ENCODE measurements around the gene CEP250.
A peak's percentile ranks its signal among the peaks of the same experiment; 100 is the strongest.

The CEP250 gene

GRCh38 chr20:35560105-35560511 is 104.7 kb downstream of the CEP250 start:
- H3K27ac ChIP-seq (ENCODE audit: low read length, poor library complexity, severe bottlenecking): no peak overlapping the region
- H2AK5ac ChIP-seq (ENCODE audit: low read length, severe bottlenecking): no peak overlapping the region
- H3K27me3 ChIP-seq (ENCODE audit: control insufficient read depth in 1 of 2, insufficient read depth in 1 of 2, low read length in 2 of 2): no peaks in the 10 kb centered on the region
- no peaks in the 10 kb centered on the region for H3K79me1 ChIP-seq (replicated peaks; ENCODE audit: low read length, poor library complexity, severe bottlenecking)
- no peak overlapping the region for H3K18ac ChIP-seq (ENCODE audit: low read depth in 1 of 2, low read length in 2 of 2)
- H3K14ac ChIP-seq (ENCODE audit: low read length in 2 of 2): no peak overlapping the region
- no peak overlapping the region for H2BK12ac ChIP-seq (ENCODE audit: low read length in 2 of 2)
- DNase-seq: no peak
- no peak overlapping the region for H2BK15ac ChIP-seq (ENCODE audit: low read depth, poor library complexity, severe bottlenecking)
- no peak overlapping the region for H4K8ac ChIP-seq (ENCODE audit: low read length)
- peaks cover 34 to 57% of the 10 kb centered on the region in 2 experiments for H3K36me3 ChIP-seq (ENCODE audit: control insufficient read depth in 1 of 2, insufficient read depth in 2 of 2, low read depth in 1 of 2, low read length in 2 of 2)
- no peak overlapping the region for H2BK5ac ChIP-seq (ENCODE audit: low read depth, low read length, poor library complexity, severe bottlenecking)
- H2AFZ ChIP-seq (ENCODE audit: low read depth, low read length): no peak overlapping the region
- no peak overlapping the region for H3K4me3 ChIP-seq (ENCODE audit: insufficient read depth in 1 of 2, low read depth in 1 of 2, low read length in 2 of 2)
- no peak overlapping the region for H4K91ac ChIP-seq (ENCODE audit: low read length)
- no peak overlapping the region for H3K9ac ChIP-seq (ENCODE audit: low read length)
- H2BK120ac ChIP-seq (ENCODE audit: low read depth, low read length): no peak overlapping the region
- H3K4me1 ChIP-seq (ENCODE audit: control insufficient read depth, insufficient read depth, low read depth, low read length): peaks cover 9% of the 10 kb centered on the region
- no peak overlapping the region for H3K4me2 ChIP-seq (ENCODE audit: low read length, poor library complexity, severe bottlenecking)
- H3K4ac ChIP-seq (ENCODE audit: low read depth in 1 of 2, low read length in 2 of 2): no peak overlapping the region
- 63% methylated on average over 18 of the region's 18 CpGs for WGBS
- no peak overlapping the region for H3K23ac ChIP-seq (ENCODE audit: low read length in 2 of 2)
- no peaks in the 10 kb centered on the region for H3K9me3 ChIP-seq (ENCODE audit: control insufficient read depth, low read length)

DNA sequence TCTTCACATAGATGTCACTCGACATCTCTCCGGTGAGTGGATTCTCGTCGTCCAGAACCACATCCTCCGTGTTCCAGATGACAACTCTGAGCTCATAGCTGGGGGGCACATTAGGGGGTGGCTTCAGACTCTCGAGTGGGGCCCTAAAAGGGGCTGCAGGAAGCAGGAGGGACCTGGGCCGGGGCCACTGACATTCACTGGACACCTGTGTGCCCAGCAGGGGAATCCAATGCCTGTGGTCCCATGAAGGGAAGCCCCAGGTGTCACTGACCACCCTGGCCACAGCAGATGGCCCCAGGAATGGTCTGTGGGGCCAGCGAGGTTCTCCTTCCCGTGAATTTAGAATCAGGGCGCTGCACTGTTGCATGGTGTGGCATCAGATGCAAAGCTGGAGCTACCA is 105.1 kb downstream of the CEP250 start:
- H3K18ac ChIP-seq (ENCODE audit: low read depth in 1 of 2, low read length in 2 of 2): no peak overlapping the region

GRCh38 chr20:35561268-35561667 is 105.9 kb downstream of the CEP250 start:
- Histone ChIP-seq H2AK5ac (ENCODE audit: low read length, severe bottlenecking) (no peak overlapping the region), H3K27me3 (ENCODE audit: control insufficient read depth in 1 of 2, insufficient read depth in 1 of 2, low read length in 2 of 2) (no peaks in the 10 kb centered on the region), H3K18ac (ENCODE audit: low read depth in 1 of 2, low read length in 2 of 2) (no peak overlapping the region)

More for the DNA sequence above, 105.1 kb downstream of the CEP250 start:
- H2AK5ac ChIP-seq (ENCODE audit: low read length, severe bottlenecking): no peak overlapping the region
- no peak overlapping the region for H3K9ac ChIP-seq (ENCODE audit: low read length)
- H4K91ac ChIP-seq (ENCODE audit: low read length): no peak overlapping the region
- no peak overlapping the region for H3K4ac ChIP-seq (ENCODE audit: low read depth in 1 of 2, low read length in 2 of 2)
- H3K4me3 ChIP-seq (ENCODE audit: insufficient read depth in 1 of 2, low read depth in 1 of 2, low read length in 2 of 2): no peak overlapping the region
- peaks cover 31 to 53% of the 10 kb centered on the region in 2 experiments for H3K36me3 ChIP-seq (ENCODE audit: control insufficient read depth in 1 of 2, insufficient read depth in 2 of 2, low read depth in 1 of 2, low read length in 2 of 2)
- DNase-seq: no peak
- WGBS: 81% methylated on average over 10 of the region's 10 CpGs
- no peak overlapping the region for H3K27ac ChIP-seq (ENCODE audit: low read length, poor library complexity, severe bottlenecking)
- no peak overlapping the region for H3K14ac ChIP-seq (ENCODE audit: low read length in 2 of 2)
- no peak overlapping the region for H3K4me2 ChIP-seq (ENCODE audit: low read length, poor library complexity, severe bottlenecking)
- H3K79me1 ChIP-seq (replicated peaks; ENCODE audit: low read length, poor library complexity, severe bottlenecking): no peaks in the 10 kb centered on the region
- H3K9me3 ChIP-seq (ENCODE audit: control insufficient read depth, low read length): no peaks in the 10 kb centered on the region
- H3K27me3 ChIP-seq (ENCODE audit: control insufficient read depth in 1 of 2, insufficient read depth in 1 of 2, low read length in 2 of 2): no peaks in the 10 kb centered on the region
- no peak overlapping the region for H2BK15ac ChIP-seq (ENCODE audit: low read depth, poor library complexity, severe bottlenecking)
- no peak overlapping the region for H2BK120ac ChIP-seq (ENCODE audit: low read depth, low read length)
- no peak overlapping the region for H2AFZ ChIP-seq (ENCODE audit: low read depth, low read length)
- H2BK5ac ChIP-seq (ENCODE audit: low read depth, low read length, poor library complexity, severe bottlenecking): no peak overlapping the region
- no peak overlapping the region for H2BK12ac ChIP-seq (ENCODE audit: low read length in 2 of 2)
- H3K4me1 ChIP-seq (ENCODE audit: control insufficient read depth, insufficient read depth, low read depth, low read length): peaks cover 9% of the 10 kb centered on the region
- H3K23ac ChIP-seq (ENCODE audit: low read length in 2 of 2): no peak overlapping the region
- no peak overlapping the region for H4K8ac ChIP-seq (ENCODE audit: low read length)

DNA sequence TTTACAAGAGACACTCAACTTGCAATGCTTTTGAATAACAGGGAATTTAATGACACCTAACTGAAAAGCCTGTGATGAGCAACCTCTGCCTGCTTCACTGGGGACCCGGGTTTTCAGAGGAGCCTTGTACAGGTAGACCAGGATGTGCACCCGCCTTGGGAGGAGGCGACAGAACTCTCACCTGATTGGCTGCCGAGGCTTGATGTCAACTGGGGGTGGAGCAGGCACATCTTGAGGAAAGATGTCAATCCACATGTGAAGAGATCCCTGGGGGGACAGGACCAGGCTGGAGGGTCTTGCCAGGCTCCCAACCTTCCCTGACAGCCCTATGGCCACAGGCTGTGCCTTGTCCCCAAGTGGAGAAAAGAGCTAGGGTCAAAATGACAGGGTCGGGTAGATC is 106.3 kb downstream of the CEP250 start:
- H3K79me1 ChIP-seq (replicated peaks; ENCODE audit: low read length, poor library complexity, severe bottlenecking): no peaks in the 10 kb centered on the region
- H3K36me3 ChIP-seq (ENCODE audit: control insufficient read depth in 1 of 2, insufficient read depth in 2 of 2, low read depth in 1 of 2, low read length in 2 of 2): peaks cover 22 to 42% of the 10 kb centered on the region in 2 experiments
- no peak overlapping the region for H4K91ac ChIP-seq (ENCODE audit: low read length)
- no peak overlapping the region for H2BK12ac ChIP-seq (ENCODE audit: low read length in 2 of 2)
- no peak overlapping the region for H3K18ac ChIP-seq (ENCODE audit: low read depth in 1 of 2, low read length in 2 of 2)
- no peak overlapping the region for H3K4me3 ChIP-seq (ENCODE audit: insufficient read depth in 1 of 2, low read depth in 1 of 2, low read length in 2 of 2)
- H3K27ac ChIP-seq (ENCODE audit: low read length, poor library complexity, severe bottlenecking): no peak overlapping the region
- no peak overlapping the region for H2AK5ac ChIP-seq (ENCODE audit: low read length, severe bottlenecking)
- H3K14ac ChIP-seq (ENCODE audit: low read length in 2 of 2): no peak overlapping the region
- H2AFZ ChIP-seq (ENCODE audit: low read depth, low read length): no peak overlapping the region
- H2BK120ac ChIP-seq (ENCODE audit: low read depth, low read length): no peak overlapping the region
- no peak overlapping the region for H2BK5ac ChIP-seq (ENCODE audit: low read depth, low read length, poor library complexity, severe bottlenecking)
- no peak overlapping the region for H4K8ac ChIP-seq (ENCODE audit: low read length)
- H3K9me3 ChIP-seq (ENCODE audit: control insufficient read depth, low read length): no peaks in the 10 kb centered on the region
- no peak overlapping the region for H2BK15ac ChIP-seq (ENCODE audit: low read depth, poor library complexity, severe bottlenecking)
- 77% methylated on average over 5 of the region's 5 CpGs for WGBS
- H3K23ac ChIP-seq (ENCODE audit: low read length in 2 of 2): no peak overlapping the region
- no peaks in the 10 kb centered on the region for H3K27me3 ChIP-seq (ENCODE audit: control insufficient read depth in 1 of 2, insufficient read depth in 1 of 2, low read length in 2 of 2)
- no peak overlapping the region for H3K9ac ChIP-seq (ENCODE audit: low read length)
- no peak for DNase-seq
- H3K4me2 ChIP-seq (ENCODE audit: low read length, poor library complexity, severe bottlenecking): no peak overlapping the region
- peaks cover 9% of the 10 kb centered on the region for H3K4me1 ChIP-seq (ENCODE audit: control insufficient read depth, insufficient read depth, low read depth, low read length)
- no peak overlapping the region for H3K4ac ChIP-seq (ENCODE audit: low read depth in 1 of 2, low read length in 2 of 2)

More at GRCh38 chr20:35561268-35561667, 105.9 kb downstream of the CEP250 start:
- no peak overlapping the region for H4K91ac ChIP-seq (ENCODE audit: low read length)
- no peak overlapping the region for H2BK15ac ChIP-seq (ENCODE audit: low read depth, poor library complexity, severe bottlenecking)
- no peaks in the 10 kb centered on the region for H3K9me3 ChIP-seq (ENCODE audit: control insufficient read depth, low read length)
- no peak overlapping the region for H3K4me2 ChIP-seq (ENCODE audit: low read length, poor library complexity, severe bottlenecking)
- no peak overlapping the region for H2AFZ ChIP-seq (ENCODE audit: low read depth, low read length)
- no peak overlapping the region for H3K4me3 ChIP-seq (ENCODE audit: insufficient read depth in 1 of 2, low read depth in 1 of 2, low read length in 2 of 2)
- H3K4ac ChIP-seq (ENCODE audit: low read depth in 1 of 2, low read length in 2 of 2): no peak overlapping the region
- H3K23ac ChIP-seq (ENCODE audit: low read length in 2 of 2): no peak overlapping the region
- no peak overlapping the region for H4K8ac ChIP-seq (ENCODE audit: low read length)
- H2BK5ac ChIP-seq (ENCODE audit: low read depth, low read length, poor library complexity, severe bottlenecking): no peak overlapping the region
- no peak overlapping the region for H3K14ac ChIP-seq (ENCODE audit: low read length in 2 of 2)
- peaks cover 26 to 46% of the 10 kb centered on the region in 2 experiments for H3K36me3 ChIP-seq (ENCODE audit: control insufficient read depth in 1 of 2, insufficient read depth in 2 of 2, low read depth in 1 of 2, low read length in 2 of 2)
- peak; percentile 77 for DNase-seq
- no peak overlapping the region for H3K9ac ChIP-seq (ENCODE audit: low read length)
- no peak overlapping the region for H2BK12ac ChIP-seq (ENCODE audit: low read length in 2 of 2)
- peaks cover 9% of the 10 kb centered on the region for H3K4me1 ChIP-seq (ENCODE audit: control insufficient read depth, insufficient read depth, low read depth, low read length)
- H3K79me1 ChIP-seq (replicated peaks; ENCODE audit: low read length, poor library complexity, severe bottlenecking): no peaks in the 10 kb centered on the region
- no peak overlapping the region for H3K27ac ChIP-seq (ENCODE audit: low read length, poor library complexity, severe bottlenecking)
- 15% methylated on average over 4 of the region's 7 CpGs for WGBS
- H2BK120ac ChIP-seq (ENCODE audit: low read depth, low read length): no peak overlapping the region

Measured in mesenchymal stem cell (in vitro differentiated cells and primary cell).